ENCODE results near the gene SLC12A9.

Gene SLC12A9

DNA sequence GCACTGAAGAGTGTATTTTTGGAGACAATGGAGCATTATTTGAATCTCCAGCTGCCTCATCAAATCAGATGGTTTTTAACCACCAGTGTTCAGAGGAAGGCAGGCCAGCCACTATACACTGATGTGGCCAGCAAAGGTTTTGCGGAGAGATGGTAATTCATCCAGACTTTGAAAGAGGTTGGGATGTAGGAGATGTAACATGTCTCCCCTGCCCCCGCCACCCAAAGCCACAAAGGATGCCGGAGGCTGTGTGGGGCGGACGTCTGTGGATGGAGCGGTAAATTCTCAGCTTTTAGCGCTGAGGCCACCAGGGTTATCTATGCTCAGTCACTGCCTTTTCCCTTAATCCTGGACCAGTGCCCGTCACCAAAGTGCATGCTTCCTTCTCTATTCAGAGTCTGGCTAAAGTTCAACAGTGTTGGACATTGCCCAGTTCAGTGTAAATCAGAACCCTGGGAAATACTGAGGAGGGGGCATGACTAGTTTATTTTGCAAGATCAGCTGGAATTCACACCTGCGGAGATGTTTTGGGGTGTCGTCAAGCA lies 11.0 kb downstream of the SLC12A9 start:
- no peak for DNase-seq

GRCh38 chr7:100864263-100864845 lies 11.8 kb downstream of the SLC12A9 start:
- DNase-seq: no peak

DNA sequence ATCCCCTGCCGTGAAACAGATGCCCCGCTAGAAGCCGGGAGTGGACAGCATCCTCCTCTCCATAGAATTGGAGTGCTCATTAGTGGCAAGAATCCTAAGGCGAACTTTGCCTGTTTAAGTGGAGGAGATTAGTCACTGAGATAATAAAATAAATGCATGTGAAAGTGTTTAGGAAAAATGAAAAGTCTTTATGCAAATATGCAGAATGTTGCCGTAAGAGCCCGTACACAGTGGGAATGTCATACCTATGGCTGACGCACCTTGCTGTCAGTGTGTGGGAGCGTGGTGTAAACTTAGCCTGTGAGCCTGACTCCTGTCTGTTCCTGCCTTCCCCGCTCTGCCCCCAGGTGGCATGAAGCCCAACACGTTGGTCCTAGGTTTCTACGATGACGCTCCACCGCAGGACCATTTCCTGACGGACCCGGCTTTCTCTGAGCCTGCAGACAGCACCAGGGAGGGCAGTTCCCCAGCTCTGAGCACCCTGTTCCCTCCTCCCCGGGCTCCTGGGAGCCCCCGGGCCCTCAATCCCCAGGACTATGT lies 12.9 kb downstream of the SLC12A9 start:
- no peak for DNase-seq

DNA sequence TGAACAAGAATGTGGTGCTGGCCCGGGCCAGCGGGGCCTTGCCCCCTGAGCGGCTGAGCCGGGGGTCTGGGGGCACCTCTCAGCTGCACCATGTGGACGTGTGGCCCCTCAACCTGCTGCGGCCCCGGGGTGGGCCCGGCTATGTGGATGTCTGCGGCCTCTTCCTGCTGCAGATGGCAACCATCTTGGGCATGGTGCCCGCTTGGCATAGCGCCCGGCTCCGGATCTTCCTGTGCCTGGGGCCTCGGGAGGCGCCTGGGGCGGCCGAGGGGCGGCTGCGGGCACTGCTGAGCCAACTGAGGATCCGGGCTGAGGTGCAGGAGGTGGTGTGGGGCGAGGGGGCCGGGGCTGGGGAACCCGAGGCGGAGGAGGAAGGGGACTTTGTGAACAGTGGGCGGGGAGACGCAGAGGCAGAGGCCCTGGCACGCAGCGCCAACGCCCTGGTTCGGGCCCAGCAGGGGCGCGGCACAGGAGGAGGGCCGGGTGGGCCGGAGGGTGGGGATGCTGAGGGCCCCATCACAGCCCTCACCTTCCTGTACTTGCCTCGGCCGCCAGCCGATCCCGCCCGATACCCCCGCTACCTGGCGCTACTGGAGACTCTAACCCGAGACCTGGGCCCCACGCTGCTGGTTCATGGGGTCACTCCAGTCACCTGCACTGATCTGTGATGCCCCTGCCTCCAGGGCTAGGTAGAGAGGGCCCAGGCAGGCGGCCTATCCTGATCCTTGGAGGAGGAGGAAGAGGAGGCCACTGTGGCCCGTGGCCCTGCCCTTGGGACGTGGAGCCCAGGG lies 13.6 kb downstream of the SLC12A9 start:
- no peak for DNase-seq

DNA sequence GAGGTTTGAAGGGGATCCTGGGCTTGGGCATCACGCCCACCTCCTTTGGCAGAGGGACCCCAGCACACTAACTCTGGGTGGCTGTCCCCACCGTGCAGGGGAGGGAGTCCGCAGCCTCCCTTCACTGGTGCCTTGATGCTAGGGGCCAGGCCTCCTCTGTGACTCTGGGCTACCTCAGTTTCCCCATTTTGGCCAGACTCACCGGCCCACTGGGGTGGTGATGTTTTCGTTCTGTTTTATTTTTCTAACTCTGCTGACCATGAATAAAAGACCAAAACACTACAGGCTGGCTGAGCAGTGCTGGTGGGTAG lies 14.2 kb downstream of the SLC12A9 start:
- no peak for DNase-seq

- no peak for DNase-seq
Observed at GRCh38 chr7:100867040-100867775, 14.7 kb downstream of the SLC12A9 start, which contains the start of gene TRIP6. TRIP6 (plus strand) TSS chr7:100867387; CDS start chr7:100867498, 111 bp downstream.

DNA sequence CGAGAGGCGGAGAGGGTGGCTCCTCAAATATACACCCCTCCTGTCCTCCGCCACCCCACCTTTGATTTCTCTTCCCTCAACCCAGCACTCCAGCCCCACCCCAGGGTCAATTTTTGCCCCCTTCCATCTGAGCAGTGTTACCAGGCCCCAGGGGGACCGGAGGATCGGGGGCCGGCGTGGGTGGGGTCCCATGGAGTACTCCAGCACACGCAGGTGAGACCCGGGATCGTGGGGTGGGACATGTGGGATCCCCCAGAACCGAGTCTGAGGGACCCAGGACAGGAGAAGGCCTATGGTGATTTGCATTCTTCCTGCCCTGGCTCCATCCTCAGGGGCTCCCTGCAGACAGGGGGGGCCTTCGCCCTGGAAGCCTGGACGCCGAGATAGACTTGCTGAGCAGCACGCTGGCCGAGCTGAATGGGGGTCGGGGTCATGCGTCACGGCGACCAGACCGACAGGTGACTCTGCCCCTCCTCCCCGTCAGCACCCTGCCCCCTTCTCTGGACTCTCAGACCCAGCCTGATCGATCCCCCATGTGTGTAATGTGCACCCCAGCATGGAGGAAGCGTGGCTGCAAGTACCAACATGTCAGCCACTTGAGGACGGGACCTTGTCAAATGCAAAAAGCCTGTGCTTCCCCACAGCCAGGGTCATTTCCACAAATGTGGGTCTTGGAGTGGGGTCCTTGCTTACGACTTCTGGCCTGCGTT lies 15.4 kb downstream of the SLC12A9 start:
- no peak for DNase-seq

DNA sequence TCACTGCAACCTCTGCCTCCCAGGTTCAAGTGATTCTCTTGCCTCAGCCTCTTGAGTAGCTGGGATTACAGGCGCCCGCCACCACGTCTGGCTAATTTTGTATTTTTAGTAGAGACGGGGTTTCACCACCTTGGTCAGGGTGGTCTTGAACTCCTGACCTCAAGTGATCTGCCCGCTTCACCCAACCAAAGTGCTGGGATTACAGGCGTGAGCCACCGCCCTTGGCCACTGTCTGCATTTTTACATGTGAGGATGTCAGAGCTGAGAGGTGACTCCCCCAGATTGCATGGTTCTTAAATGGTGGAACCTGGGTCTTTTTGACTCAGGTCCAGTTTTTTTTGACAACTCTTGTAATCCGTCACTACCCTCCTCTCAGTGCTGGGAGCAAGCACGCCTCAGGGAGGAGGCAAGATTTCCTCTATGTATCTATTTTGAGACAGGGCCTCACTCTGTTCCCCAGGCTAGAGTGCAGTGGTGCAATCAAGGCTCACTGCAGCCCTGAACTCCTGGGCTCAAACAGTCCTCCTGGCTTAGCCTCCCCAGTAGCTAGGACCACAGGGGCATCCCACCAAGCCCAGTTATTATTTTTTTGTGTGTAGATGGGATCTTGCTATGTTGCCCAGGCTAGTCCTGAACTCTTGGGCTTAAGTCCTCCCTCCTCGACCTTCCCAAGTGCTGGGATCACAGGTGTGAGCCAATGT lies 21.2 kb downstream of the SLC12A9 start:
- DNase-seq: no peak

- no peak for DNase-seq
Observed at GRCh38 chr7:100874300-100874576, 21.7 kb downstream of the SLC12A9 start.

GRCh38 chr7:100874577-100875355 lies 22.3 kb downstream of the SLC12A9 start, which contains the start of gene SRRT:
SRRT (plus strand) TSS chr7:100875103; CDS start chr7:100875591, 488 bp downstream.
- DNase-seq: peak; percentile 87

GRCh38 chr7:100875356-100875751 lies 22.8 kb downstream of the SLC12A9 start:
- peak; percentile 4 for DNase-seq

GRCh38 chr7:100878013-100878412 lies 25.5 kb downstream of the SLC12A9 start:
- no peak for DNase-seq

- no peak for DNase-seq
Observed at GRCh38 chr7:100878685-100879084, 26.2 kb downstream of the SLC12A9 start.

DNA sequence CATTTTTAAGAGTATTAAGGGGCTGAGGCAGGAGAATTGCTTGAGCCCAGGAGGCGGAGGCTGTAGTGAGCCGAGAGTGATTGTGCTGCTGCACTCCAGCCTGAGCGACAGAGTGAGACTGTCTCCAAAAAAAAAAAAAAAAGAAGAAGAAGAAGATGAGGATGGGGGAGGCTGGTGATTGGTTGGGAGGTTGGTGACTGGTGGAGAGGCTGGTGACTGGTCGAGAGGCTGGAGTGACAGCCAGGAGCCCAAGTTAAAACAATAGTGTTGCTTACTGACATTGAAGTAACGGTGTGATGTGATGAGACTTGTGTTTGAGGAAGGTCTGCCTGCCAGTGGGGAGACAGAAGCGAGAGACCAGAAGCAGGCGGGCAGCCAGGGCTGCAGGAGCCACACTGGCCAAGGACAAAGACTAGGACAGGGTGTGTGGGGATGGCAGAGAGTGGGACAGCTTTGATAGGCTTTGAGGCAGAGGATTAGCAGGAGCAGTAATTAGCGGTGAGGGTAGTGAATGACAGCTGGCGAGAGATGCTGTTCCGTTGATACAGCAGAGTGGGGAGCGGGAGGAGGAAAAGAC lies 27.3 kb downstream of the SLC12A9 start:
- no peak for DNase-seq

- DNase-seq: no peak
Observed at GRCh38 chr7:100880645-100881044, 28.1 kb downstream of the SLC12A9 start.

- DNase-seq: no peak
Observed at GRCh38 chr7:100881136-100881535, 28.6 kb downstream of the SLC12A9 start.

DNA sequence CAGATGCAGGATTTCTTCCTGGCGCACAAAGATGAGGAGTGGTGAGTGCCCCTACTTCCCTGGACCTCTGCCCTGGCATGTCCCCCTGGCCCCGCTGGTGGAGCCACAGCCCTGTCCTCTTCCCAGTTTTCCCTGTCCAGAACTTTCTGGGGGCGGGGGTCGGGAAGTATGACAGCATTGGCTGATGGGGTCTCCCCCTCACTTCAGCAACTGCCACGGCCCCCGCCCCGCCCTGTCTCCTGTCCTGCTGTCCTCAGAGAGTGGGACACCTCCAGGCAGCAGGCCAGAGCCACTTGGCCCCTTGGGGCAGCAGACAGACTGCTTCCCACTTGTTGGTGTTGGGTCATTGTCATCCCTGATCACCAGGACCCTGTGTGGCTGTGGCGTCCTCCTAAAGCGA lies 29.7 kb downstream of the SLC12A9 start:
- no peak for DNase-seq

DNA sequence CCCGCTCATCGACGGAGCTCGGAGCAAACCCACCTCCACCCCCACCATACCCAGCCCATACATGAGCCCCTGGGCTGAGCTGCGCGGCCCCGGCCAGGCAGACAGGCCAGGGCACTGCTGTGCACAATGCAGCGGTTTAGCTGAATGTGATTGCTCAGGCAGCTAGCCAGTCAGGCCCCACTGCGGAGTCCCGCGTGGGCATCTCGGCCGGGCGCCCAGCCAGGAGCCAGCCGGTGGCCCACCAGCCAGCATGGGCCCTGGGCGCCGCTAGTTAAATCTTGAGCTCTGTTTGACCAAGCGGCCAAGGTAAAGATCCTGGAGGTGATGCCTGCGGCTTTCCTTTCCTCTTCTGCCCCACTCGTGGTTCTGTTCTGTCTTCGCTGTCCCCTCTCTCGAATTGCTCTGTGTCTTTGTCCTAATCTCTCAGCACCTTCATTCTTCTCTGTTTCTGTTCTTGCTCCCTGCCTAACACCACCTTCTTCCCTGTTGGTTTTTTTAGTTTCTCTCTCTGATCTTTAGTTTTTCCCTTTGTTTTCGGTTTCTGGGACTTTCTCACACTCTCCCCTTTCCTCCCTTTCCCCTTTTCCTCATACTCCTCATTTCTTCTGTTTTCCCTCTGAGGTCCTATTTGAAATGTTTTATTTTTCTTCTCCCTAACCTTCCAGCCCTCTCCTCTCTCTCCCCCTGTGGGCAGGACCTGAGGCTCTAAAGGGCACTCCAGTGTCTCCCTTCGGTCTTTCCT lies 30.4 kb downstream of the SLC12A9 start:
- DNase-seq: no peak

- DNase-seq: no peak
Observed at GRCh38 chr7:100884736-100885439, 32.4 kb downstream of the SLC12A9 start.
